Activated CD4-positive, CD25-positive, alpha-beta regulatory T cell (primary cell): ENCODE results near the gene OSBPL1A.

Experiments used
- DNase-seq, 4 experiments: peaks; one replicate each; lab custom pipeline; 2025; lab: John Stamatoyannopoulos, UW

The OSBPL1A gene

DNA sequence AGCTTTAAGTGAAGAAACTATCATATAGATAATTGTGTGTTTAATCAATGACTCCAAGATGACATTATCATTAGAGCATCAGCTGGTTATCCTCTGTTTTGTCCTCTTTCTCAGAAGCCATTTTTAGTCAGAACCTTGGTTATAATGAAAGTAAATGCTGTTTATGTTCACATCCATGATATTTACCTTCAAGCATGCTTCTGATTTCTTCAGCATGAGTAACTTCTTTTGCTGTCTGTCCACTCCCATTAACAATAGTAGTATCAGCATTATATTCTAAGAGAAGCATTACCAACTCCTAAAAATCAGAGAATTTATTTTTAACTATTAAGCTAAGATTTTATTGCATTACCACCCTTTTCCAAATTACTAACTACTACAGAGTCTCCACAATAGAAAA is 56.3 kb downstream of the OSBPL1A start:
- no peak for DNase-seq

DNA sequence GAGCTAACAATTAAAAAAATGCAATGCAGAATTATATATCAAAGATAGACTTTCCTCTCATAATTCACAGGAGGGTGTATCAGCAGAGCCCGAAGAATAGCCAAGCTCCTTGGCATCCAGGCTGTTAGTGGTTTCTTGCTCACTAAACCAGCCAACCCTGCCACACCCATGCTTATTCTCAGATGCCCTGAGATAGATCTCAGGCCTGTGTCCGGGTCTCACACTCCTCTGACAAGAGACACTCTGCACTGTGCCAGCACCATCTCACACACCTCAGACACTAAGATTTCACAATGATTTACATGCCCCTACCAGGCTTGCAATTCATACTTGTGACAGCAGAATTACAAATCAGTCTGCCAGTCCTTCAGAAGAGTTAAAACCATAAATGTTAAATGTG is 64.5 kb downstream of the OSBPL1A start:
- DNase-seq: no peak

DNA sequence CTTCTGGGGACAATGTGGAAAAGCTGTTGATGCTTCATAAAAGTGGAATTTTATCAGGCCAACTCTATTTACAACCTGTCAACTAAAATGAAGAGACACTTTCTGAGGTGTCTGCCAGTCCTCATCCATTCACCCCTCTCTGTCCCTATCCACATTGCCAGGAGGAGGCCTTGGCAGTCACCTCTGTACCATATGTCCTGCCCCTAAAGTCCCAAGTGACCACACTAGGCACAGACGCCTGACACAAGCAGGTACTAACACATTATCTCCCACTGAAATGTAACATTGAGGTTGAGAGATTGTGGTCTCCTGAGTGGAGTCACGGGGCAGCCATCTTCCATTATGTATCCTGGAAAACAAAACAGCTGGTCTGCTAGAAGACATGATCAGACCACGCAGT is 71.4 kb downstream of the OSBPL1A start:
- no peak for DNase-seq

DNA sequence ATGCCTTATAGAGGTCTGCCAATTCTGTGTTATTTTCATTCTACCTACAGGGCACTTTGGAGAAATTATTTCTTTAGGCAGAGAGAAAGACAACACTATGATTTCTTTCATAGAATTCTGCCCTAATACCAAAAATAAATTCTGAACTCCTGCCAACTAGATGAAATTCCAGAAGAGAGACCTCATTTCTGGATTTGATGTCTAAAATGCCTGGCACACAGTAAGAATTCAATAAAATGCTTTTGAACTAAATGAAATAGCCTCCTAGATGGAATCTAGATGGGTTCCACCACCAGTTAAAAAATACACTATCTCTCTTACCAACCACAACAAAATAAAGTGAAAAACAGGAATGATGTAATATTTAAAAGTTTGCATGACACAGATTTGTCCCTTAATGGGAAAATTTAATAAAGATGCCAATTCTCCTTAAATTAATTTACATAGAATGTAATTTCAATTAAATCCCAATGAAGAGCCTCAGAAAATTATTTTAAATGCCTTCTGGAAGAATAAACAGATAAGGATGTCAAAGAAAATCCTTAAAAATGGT is 75.0 kb downstream of the OSBPL1A start:
- DNase-seq: no peak

DNA sequence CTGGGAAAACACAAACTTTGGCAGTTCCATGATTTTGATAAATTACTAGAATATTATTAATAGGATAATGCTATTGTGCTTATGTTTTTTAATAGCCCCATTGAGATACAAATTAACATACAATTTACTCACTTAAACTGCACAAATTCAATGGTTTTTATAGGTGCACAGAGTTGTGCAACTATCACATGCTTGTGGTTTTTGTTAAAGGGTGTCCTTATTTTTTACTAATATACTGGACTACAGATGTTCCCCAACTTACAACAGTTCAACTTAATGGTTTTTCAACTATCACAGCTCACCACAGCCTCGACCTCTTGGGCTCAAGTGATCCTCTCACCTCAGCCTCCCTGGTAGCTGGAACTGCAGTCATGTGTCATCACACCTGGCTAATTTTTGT is 76.6 kb downstream of the OSBPL1A start:
- DNase-seq: no peak

DNA sequence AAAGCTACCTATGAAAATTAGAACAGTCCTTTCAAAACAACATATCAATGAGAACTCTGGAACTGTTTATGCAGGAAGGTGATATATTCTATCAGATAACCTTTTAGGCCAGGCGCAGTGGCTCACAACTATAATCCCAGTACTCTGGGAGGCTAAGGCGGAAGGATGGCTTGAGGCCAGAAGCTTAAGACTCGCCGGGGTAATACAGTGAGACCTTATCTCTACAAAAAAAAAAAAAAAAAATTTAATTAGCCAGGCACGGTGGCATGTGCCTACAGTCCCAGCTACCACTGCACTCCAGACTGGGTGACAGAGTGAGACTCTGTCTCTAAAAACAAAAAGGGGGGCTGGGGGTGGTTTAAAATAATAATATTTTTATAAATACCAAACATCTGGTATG is 77.9 kb downstream of the OSBPL1A start:
- DNase-seq: no peak

DNA sequence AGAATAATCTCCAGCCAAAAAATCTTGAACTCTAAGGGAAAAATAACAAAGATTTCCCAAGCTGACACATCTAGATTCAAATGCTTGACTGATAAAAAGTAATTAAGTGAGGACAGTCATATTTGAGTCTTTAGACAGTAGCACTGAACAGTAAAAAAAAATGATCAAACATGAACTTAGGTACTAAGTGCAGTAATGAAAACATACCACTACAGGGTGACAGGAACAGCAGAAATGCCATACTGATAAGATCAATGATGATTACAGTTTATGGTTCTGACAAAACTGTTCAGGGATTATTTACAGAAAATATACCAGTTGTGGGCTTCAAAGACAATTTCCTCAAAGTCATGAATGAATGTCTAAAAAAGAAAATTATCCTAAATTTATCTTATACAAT is 80.3 kb downstream of the OSBPL1A start:
- DNase-seq: no peak

DNA sequence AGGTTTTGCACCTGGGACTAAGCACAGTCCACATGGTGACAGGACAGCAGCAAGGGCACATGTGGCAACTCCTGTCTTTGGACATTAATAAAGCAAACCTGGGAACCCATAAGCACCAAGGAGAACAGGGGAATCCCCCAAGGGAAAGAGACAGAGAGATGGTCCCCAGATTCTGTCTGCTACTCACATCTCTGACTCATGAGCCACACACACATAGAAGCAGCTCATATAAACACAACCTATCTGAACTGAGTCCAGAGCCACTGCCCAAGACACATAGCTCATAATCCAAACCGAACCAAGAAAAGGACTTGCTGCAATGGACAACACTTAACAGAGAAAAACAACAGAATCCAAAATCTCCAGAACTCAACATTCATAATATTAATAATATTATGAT is 82.5 kb downstream of the OSBPL1A start:
- no peak for DNase-seq

DNA sequence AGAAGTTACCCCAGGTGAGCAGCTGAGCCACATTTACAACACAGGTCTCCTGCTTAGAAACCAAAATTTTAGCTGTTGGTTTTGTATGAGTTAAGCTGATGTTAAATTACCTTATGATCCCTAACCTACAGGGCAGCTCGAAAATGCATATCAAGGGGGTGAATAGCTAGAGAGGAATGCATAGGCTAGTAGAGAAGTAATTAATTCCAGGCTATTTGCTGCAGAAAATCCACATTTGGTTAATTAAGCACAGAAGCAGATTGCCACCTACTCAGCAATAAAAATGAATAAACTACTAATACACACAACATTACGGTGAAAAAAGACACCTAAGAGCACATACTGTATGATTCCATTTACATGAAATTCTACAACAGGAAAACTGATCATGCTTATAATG is 91.4 kb downstream of the OSBPL1A start:
- DNase-seq: no peak

DNA sequence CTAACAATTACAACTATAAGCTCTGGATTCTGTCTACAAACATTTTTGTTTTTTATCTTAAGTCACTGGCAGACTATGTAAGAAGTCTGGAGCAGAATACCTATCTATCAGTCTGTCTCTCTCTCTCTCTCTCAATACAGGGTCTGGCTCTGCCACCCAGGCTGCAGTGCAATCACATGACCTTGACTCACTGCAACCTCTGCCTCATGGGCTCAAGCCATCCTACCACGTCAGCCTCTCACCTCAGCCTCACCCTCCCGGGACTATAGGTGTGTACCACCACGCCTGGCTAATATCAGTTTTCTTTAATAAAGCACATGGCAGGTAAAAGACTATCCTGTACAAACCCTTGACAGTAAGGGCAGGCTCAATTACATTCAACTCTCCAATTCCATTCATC is 96.9 kb downstream of the OSBPL1A start:
- DNase-seq: no peak

DNA sequence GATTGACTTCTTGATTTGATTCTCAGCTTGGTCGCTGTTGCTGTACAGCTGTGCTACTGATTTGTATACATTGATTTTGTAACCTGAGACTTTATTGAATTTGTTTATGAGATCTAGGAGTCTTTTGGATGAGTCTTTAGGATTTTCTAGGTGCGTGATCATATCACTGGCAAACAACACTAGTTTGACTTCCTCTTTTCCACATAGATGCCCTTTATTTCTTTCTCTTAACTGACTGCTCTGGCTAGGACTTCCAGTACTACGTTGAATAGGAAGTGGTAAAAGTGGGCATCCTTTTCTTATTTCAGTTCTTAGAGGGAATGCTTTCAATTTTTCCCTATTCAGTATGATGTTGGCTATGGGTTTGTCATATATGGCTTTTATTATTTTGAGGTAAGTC is 101.3 kb downstream of the OSBPL1A start:
- no peak for DNase-seq

DNA sequence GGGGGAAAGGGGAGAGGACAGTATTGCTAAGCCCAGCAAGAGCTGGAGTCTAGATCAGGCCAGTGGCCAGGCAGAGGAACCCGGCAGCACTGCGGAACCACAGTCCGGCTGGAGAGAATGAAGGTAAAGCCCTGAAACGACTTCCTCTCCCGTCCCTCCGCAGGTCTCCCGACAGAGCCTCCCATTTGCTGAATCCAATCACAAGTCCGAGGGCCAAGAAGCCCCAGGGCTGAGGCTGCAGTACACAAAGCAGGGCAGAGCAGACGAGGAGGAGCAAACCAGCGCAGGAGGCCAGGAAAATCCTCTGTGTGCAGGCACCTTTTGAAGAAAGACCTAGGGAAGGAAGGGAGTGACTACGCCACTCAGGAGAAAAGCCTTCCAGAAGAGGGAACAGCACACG is 104.4 kb downstream of the OSBPL1A start:
- DNase-seq: no peak

DNA sequence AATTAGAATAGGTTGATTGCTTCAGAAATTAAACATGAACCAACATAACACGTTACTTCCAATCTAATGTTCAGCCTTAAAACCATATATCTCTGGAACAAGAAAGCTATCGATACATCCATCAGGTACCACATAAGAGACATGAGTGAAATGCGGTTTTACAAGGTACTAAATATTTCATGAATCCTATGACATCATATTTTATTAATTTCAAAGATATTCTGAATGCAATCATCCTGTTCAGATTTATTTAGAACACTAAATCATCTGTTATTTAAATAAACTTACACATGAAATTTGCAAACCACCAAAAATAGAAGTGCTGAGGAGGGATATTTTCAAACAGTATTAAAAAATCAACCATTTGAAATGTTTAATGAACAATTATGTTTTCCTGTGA is 119.0 kb downstream of the OSBPL1A start:
- DNase-seq: no peak

DNA sequence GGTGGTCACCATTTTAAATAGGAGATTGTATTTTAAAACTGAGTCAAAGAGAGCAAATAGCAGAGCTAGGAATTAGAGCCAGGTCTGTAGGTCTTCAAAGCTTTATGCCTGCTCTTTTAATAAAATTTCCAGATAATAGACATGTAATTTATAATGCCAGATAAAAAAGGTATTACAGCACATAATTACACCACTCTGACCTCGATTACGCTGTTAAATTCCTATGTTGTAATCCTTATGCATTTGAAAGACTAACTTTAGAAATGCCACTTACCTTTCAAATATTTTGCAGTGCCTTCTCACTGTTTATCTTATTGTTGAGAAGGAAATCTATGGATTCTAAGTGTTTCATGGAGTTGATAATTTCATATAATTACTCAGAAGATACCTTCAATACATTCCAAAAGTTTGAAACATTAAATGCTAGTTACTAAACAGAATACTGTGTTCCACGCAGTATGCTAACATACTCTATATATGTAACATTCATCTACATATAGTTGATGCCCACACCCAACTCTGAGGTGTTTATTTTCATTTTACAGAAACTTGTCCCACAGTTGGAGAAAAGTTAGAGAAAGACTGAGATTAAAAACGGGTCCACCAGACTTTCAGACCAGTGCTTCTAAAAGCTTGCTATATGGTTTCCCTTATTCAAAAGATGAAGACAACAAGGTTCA is 120.0 kb downstream of the OSBPL1A start:
- no peak for DNase-seq

DNA sequence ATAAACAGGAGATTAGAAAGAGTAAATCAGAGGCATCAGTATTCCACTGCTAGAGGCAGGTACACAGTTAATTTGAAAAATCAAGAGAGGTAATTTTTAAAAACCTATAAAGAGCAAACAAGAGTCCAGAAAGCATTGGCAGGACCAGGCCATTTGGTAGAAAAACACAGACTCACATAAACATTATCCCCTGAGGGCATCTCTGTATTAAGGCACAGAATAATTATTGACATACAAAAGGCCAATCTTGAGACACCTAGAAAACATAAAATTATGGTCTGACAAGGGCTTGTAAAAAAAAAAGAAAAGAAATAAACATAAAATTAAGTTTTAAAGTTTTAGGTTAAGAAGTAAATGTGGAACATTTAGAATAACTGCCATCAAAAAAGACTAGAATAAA is 120.6 kb downstream of the OSBPL1A start:
- DNase-seq: no peak

DNA sequence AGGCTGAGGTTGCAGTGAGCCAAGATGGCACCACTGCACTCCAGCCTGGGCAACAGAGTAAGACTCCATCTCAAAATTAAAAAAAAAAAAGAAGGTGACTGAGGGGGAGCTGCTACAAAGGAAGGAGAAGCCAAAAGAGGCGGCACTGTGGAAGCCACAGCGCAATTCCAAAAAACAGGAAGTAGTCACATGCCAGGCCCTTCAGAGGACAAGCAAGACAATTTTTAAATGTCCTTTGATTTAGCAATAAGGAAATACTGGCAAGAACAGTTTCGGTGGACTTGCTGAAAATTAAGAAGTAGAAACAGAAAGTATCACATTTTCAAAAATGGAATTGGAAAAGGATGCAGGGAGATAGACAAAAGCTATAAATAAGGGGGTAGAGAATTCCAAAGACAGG is 122.8 kb downstream of the OSBPL1A start:
- DNase-seq: no peak

DNA sequence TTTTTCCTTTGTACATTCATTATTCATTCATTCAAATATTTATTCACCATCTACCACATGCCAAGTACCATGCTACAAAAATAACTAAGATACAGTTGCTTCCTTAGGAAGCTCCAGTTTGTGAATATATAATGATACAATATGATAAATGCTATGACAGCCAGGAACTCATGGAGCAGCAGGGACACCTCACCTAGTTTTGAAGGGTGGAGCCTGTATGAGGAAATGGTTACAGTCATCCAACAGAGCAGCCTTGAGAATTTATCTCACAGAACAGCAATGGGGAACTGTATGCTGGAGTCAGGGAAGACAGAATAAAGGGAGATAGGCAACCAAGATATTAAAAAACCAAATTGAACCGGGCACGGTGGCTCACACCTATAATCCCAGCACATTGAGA is 124.0 kb downstream of the OSBPL1A start:
- DNase-seq: no peak

DNA sequence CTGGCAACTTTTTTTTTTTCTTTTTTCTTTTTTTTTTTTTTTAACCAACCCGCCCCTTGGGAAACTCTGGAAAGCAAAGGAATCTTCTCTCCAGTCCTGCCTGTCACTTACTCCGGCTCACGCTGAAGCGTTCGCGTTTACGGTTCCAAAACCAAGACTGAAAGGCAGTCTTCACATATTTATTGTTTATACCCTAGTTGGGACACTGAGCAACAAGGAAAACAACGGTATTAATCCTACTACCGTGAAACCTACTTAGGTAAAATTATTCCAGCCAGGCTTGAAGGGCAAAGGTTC is 125.4 kb downstream of the OSBPL1A start:
- no peak for DNase-seq

DNA sequence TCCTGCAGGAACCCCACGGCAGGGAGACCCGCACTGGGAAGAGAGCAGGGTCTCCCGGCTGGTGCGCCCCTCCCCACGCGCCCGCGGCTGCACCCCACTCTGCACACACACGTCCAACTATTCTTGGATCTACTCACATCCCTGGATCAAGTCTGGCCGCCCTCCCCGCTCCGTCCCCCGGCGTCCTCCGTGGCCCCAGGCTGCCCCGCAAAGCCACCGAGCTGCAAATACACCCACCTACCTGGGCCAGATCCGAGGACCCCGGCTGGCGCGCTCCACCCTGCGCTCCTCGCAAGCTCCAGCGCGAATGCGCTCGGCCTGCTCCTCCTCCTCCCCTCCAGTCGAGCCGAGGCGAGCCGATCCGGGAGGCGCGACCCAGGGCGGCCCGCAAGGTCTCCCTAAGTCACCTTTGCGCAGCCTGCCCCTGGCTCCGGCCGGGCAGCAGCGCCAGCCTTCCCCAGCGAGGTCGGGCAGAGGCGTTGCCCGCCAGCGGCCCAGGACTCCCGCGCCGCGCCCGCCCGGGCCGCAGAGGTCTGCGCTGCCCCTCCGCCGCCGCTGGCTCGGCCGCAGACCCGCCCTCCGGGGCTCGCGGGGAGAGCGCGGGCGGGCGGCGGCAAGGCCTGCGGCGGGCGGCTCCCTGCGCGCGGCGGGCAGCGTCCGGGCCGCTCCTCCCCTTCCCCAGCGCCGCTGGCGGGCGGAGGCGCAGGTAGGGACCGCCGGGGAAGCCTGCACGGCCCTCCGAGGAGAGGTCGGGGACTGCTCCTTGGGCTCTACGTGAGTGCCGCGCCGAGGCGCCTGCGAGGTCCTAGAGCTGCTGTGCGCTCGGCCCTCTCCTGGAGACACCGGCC is 126.0 kb downstream of the OSBPL1A start:
- DNase-seq: no peak

DNA sequence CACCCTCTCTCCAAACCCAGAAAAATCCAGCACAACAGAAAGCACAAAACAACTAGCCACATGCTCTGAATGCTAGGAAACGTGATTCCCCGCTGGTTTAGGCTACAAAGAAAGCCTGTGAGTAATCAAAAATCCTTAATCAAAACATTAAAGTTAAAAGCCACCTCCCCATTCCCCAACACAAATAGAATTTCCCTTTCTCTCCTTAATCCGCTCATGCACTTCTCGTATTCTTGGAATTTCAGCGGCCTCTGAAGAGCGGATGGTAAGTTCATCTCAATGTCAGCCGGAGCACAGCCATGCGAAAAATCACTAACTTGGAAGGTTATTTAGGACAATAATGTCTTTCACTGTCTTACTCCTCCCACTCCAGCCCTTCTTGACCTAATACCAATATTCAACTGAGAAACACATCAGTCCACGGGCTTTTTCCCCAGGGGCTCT is 126.7 kb downstream of the OSBPL1A start:
- no peak for DNase-seq

DNA sequence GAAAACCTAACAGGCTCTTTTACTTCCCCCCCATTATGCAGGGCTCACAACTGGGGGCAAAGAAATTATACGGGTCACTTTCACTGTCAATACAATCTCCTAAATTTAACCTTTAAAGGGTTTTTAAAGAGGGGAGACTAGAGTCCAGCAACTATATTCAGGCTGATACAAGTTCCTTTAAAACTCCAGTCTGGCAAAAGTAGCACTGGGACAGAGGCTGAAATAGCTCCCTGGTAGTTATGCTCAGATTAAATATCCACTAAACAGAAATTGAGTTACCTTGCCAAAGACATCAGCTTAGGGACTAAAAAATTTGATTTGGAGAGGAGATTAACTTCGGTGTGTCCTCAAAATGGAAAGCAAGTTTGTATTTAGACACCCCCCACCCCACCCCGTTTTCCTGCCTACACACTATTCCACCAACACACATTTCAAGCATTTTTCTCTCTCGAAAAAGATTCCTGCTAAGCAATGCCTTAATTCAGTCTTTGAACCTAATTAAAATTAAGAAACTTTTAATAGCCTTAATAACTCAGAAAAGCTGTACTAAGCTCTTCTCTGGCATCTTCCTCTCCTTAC is 127.2 kb downstream of the OSBPL1A start:
- no peak for DNase-seq

DNA sequence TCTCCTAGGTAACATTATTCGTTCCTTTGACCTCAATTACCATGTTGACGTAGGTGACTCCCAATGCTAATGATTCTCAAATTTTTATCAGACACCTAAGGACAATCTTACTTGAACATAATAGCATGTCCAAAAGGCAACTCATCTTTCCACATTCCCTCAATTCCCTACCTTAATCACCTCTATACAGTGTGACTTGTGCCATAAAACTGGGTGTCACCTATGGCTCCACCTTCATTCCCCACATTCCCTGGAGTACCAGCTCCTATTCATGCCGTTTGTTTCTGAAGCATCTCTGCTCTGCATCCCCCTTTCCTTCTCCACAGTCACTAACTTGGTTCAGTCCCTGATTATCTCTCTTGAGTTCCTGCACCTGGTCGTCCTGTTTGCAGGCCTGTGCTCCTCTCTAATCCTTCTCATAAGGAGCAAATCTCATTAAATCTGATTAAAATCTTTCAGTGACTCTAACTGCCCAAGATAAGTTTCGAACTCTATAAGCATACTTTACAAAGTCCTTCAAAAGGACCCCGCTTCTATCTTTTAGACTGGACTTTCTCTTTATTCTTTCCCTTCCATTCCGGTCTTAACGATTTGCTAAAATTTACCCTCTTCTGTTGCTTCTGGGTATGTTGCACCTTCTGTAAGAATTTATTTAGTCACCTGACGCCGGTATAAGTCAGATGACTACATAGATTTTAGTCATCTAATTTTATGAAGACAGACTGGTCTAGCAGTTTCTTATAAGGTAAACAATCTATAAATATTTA is 128.7 kb downstream of the OSBPL1A start:
- DNase-seq: no peak
